Large intestine (tissue), 3 donors: Measurements from ENCODE around the gene HDAC4. TPM values are rescaled to one million over a fixed set of nuclear protein-coding genes. Genes with fewer than 3 reads are reported as not detected.

Experiments
- DNase-seq, 2 donors: peaks; one replicate each; pipeline versions ENCODE4 v3.0.0 to v3.0.0-alpha.2; 2013
- H3K27ac ChIP-seq: one replicate; pipeline ENCODE4 v1.5.1; 2013; ENCODE audit warnings: low read length
- H3K27me3 ChIP-seq: 2 replicates; pipeline ENCODE4 v1.6.1; 2013; ENCODE audit warnings: low read length; ENCODE audit not compliant: control insufficient read depth, insufficient read depth
- H3K36me3 ChIP-seq: 2 replicates; pipeline ENCODE4 v1.6.1; 2013; ENCODE audit warnings: low read length; ENCODE audit not compliant: control insufficient read depth, insufficient read depth
- H3K4me1 ChIP-seq: one replicate; pipeline ENCODE4 v1.6.1; 2013; ENCODE audit warnings: low read length; ENCODE audit not compliant: control insufficient read depth, insufficient read depth
- H3K4me3 ChIP-seq: one replicate; pipeline ENCODE4 v1.5.1; 2013; ENCODE audit warnings: low read length
- H3K9me3 ChIP-seq: one replicate; pipeline ENCODE4 v1.6.1; 2013; ENCODE audit warnings: mild to moderate bottlenecking, low read depth, low read length, moderate library complexity; ENCODE audit not compliant: control insufficient read depth
- WGBS: methylation state at CpG from one replicate; pipeline ENCODE4 v1.1.5; 2013; ENCODE audit warnings: low lambda C conversion rate; ENCODE audit not compliant: insufficient coverage; 5-methylcytosine and 5-hydroxymethylcytosine counted together
- polyA plus RNA-seq: library from polyadenylated mRNA; unstranded; fragments of 120-200 nt; gene quantifications from one replicate; pipeline ENCODE4 v1.2.1, GENCODE V29; 2013

Gene HDAC4
- polyA plus RNA-seq, 1 donor, result 10.7 TPM

- H3K27ac ChIP-seq, result no peak overlapping the region
- no peak for DNase-seq
- WGBS, result 100% methylated on average over 3 of the region's 20 CpGs
- no peaks in the 10 kb centered on the region for H3K4me1 ChIP-seq
- H3K36me3 ChIP-seq, result peaks cover 36% of the 10 kb centered on the region
- H3K9me3 ChIP-seq, result peaks cover 5% of the 10 kb centered on the region
- no peaks in the 10 kb centered on the region for H3K27me3 ChIP-seq
- no peak overlapping the region for H3K4me3 ChIP-seq
These were observed 344.9 kb downstream of the HDAC4 start for GRCh38 chr2:239055756-239056493.

DNA sequence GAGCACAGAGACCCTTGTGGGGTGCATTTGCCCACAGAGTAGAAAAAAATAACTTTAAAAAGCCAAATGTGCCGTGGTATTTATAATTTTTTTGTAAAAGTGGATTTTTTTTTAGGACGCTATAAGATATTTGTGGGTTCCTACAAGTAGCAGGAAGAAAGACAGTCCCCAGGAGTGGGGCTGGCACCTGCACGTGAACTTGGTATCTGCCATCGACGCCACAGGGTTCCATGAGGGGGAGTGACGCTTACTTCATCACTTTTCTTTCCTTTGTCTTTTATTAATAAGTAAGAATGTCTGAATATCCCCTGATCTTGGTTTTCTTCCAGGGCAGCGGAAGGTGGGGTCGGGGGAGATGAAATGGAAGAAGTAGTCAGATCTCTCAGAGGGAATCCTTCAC, 345.9 kb downstream of the HDAC4 start:
- Histone ChIP-seq H3K4me1 (no peaks in the 10 kb centered on the region), H3K27ac (no peak overlapping the region), H3K4me3 (no peak overlapping the region), H3K36me3 (peaks cover 37% of the 10 kb centered on the region), H3K9me3 (peaks cover 9% of the 10 kb centered on the region), H3K27me3 (no peaks in the 10 kb centered on the region)
- 93% methylated on average over 3 of the region's 8 CpGs for WGBS
- no peak for DNase-seq

DNA sequence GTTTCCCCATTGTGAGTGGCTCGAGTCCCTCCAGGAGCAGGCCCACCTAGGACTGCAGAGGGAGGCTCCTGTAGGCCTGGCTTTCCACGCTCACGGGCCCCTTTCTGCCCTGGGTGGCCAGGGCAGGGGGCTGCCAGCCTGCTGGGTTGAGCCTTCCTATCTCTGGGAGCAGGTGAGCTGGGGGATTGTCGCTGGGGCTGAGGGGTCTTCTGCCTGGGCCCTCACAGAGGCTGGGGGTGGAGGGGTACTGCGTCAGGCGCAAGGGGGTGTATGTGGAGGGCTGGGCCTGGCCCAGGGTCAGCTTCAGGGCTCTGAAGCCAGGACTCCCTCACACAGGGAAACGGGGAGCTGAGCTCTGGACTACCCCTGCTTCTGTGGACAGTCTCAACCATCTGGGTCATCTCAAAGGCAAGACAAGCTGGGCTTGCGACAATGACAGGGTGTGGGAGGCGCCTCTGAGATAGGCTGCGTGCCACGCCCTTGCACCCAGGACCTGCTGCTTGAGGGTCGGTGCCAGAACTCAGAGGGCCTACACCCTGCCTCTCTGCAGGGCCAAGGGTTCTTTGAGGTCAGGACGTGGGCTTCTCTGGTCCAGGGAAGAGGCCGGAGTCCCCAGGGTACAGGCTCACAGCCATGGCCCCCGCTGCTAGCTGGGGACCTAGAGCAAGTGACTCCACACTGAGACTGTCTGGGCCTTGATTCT, 346.9 kb downstream of the HDAC4 start:
- no peak for DNase-seq
- peaks cover 37% of the 10 kb centered on the region for H3K36me3 ChIP-seq
- no CpG with 5 or more reads among the region's 15 CpGs for WGBS
- no peaks in the 10 kb centered on the region for H3K27me3 ChIP-seq
- H3K9me3 ChIP-seq, result peaks cover 12% of the 10 kb centered on the region
- no peak overlapping the region for H3K4me3 ChIP-seq
- no peak overlapping the region for H3K27ac ChIP-seq
- H3K4me1 ChIP-seq, result no peaks in the 10 kb centered on the region

DNA sequence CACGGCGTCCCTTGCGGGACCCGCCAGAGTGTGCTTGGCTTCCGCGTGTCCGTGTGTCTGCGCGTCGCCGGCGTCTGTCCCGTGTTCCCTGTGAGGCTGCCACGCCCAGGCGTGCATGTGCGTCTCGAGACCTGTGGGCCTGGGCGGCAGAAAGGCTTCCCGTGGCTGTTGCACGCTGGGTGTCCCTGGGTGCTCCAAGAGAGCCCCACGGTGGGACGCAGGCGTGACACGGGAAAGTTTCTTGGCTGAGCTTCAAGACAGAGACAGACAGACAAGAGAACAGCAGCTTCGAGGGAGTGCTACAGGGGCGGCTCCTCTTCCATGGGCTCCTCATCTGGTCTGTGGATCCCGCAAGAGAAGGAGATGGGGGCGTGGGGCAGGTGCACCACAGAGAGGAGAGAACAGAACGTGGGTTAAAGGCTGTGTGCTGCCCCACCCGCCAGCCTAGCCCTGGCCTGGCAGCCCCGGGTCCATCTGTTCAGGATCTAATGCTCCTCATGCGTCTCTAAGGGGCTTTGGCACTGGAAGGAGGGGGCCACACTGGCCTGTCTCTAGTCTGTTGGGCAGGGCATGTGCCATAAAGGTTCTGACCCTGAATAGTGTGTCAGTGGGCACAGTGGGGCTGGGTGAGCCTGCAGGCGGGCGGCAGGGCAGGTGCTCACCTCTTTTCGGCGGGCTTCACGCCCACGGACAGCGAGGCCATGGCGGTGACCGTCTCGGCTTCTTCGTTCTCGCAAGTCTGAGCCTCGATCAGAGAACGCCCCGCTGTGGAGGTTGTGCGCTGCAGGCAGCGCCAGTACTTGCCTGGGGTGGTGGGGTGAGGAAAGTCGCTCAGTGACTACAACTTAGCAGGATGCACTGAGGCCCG, 347.8 kb downstream of the HDAC4 start:
- DNase-seq, result no peak
- Histone ChIP-seq H3K27ac (no peak overlapping the region), H3K36me3 (peaks cover 39% of the 10 kb centered on the region)

GRCh38 chr2:239051891-239052445, 348.9 kb downstream of the HDAC4 start:
- H3K36me3 ChIP-seq, result peaks cover 35% of the 10 kb centered on the region
- 96% methylated on average over 5 of the region's 19 CpGs for WGBS

More for the DNA sequence above, 347.8 kb downstream of the HDAC4 start:
- peaks cover 13% of the 10 kb centered on the region for H3K9me3 ChIP-seq
- no peak overlapping the region for H3K4me3 ChIP-seq
- no peaks in the 10 kb centered on the region for H3K4me1 ChIP-seq
- 96% methylated on average over 5 of the region's 51 CpGs for WGBS
- no peaks in the 10 kb centered on the region for H3K27me3 ChIP-seq

DNA sequence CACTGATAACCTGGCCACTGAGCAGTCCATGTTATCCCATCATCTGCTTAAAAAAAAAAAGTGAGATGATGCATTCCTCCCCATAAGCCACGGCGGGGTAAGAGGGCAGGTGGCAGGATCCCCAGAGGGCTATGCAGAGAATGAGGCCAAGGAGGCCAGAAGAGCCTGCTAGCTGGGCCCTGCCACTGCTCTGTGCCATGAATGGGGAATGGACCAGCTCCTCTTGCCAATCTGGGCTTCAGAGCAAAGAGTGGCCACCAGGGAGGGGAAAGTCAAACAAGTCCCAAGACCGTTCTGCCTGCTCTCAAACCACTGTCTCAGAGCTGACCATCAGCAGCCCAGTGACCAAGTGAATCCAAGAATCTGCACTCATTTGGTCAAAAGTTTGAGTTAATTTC, 350.6 kb downstream of the HDAC4 start:
- peaks cover 32% of the 10 kb centered on the region for H3K36me3 ChIP-seq
- WGBS, result no CpG with 5 or more reads among the region's 3 CpGs

More at GRCh38 chr2:239051891-239052445, 348.9 kb downstream of the HDAC4 start:
- no peaks in the 10 kb centered on the region for H3K27me3 ChIP-seq
- no peak overlapping the region for H3K4me3 ChIP-seq
- no peaks in the 10 kb centered on the region for H3K4me1 ChIP-seq
- no peak for DNase-seq
- H3K27ac ChIP-seq, result no peak overlapping the region
- peaks cover 10% of the 10 kb centered on the region for H3K9me3 ChIP-seq

GRCh38 chr2:239049421-239050251, 351.2 kb downstream of the HDAC4 start:
- WGBS, result 67% methylated on average over 2 of the region's 28 CpGs

More for the DNA sequence above, 350.6 kb downstream of the HDAC4 start:
- H3K4me3 ChIP-seq, result no peak overlapping the region
- no peaks in the 10 kb centered on the region for H3K4me1 ChIP-seq
- DNase-seq, result no peak
- H3K27me3 ChIP-seq, result no peaks in the 10 kb centered on the region
- peaks cover 10% of the 10 kb centered on the region for H3K9me3 ChIP-seq
- H3K27ac ChIP-seq, result no peak overlapping the region

DNA sequence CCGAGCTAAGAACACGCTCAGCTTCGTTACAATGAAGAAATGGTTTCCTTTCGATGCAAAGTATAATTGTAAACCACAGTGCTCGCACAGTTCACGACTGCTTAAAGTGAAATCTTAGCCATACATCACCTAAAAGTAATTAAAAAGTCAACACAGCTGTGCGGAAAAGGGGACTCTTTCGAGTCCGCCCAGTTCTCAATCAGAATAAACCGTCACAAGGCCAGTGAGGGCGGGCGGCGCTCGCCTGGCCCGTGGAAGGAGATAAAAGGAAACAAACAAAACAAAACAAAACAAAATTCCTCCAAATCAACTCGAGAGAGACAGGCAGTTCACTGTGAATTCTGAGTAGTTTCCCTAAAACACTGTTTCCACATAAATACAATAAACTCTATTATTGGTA, 352.1 kb downstream of the HDAC4 start:
- H3K27ac ChIP-seq, result no peak overlapping the region
- H3K36me3 ChIP-seq, result peaks cover 21% of the 10 kb centered on the region
- H3K27me3 ChIP-seq, result no peaks in the 10 kb centered on the region
- H3K9me3 ChIP-seq, result peaks cover 10% of the 10 kb centered on the region
- H3K4me3 ChIP-seq, result no peak overlapping the region
- no CpG with 5 or more reads among the region's 16 CpGs for WGBS
- DNase-seq, result no peak
- H3K4me1 ChIP-seq, result no peaks in the 10 kb centered on the region

More at GRCh38 chr2:239049421-239050251, 351.2 kb downstream of the HDAC4 start:
- Histone ChIP-seq H3K9me3 (peaks cover 10% of the 10 kb centered on the region), H3K4me3 (no peak overlapping the region), H3K27ac (no peak overlapping the region), H3K4me1 (no peaks in the 10 kb centered on the region), H3K27me3 (no peaks in the 10 kb centered on the region), H3K36me3 (peaks cover 28% of the 10 kb centered on the region)
- no peak for DNase-seq

GRCh38 chr2:239047861-239048260, 353.0 kb downstream of the HDAC4 start:
- WGBS, result no CpG with 5 or more reads among the region's 11 CpGs
- no peak for DNase-seq

More at GRCh38 chr2:239047861-239048260, 353.0 kb downstream of the HDAC4 start:
- H3K9me3 ChIP-seq, result peaks cover 10% of the 10 kb centered on the region
- no peaks in the 10 kb centered on the region for H3K4me1 ChIP-seq
- H3K36me3 ChIP-seq, result peaks cover 12% of the 10 kb centered on the region
- H3K27me3 ChIP-seq, result no peaks in the 10 kb centered on the region
- no peak overlapping the region for H3K4me3 ChIP-seq
- no peak overlapping the region for H3K27ac ChIP-seq
